ENCODE measurements around the gene CDCA8. TPM values are rescaled to one million over a fixed set of nuclear protein-coding genes. Genes with fewer than 3 reads are reported as not detected.

The CDCA8 gene
- total RNA-seq, 1 donor: 14.2 TPM

- TF ChIP-seq CTCF (IDR thresholded peaks at IDR 0.05; ENCODE audit: insufficient read depth, low read depth, low read length): no peak
- no peak for DNase-seq (ENCODE audit: low read depth)
- H3K4me3 ChIP-seq (ENCODE audit: low read depth, low read length): no peak overlapping the region
Observed at GRCh38 chr1:37662031-37662755, 30.1 kb upstream of the CDCA8 start.

GRCh38 chr1:37663426-37664000 lies 28.8 kb upstream of the CDCA8 start:
- no peak for TF ChIP-seq CTCF (IDR thresholded peaks at IDR 0.05; ENCODE audit: insufficient read depth, low read depth, low read length)
- no peak overlapping the region for H3K4me3 ChIP-seq (ENCODE audit: low read depth, low read length)
- DNase-seq (ENCODE audit: low read depth): no peak

- no peak for DNase-seq (ENCODE audit: low read depth)
- no peak overlapping the region for H3K4me3 ChIP-seq (ENCODE audit: low read depth, low read length)
- TF ChIP-seq CTCF (IDR thresholded peaks at IDR 0.05; ENCODE audit: insufficient read depth, low read depth, low read length): no peak
Observed at GRCh38 chr1:37666241-37666867, 26.0 kb upstream of the CDCA8 start.

- no peak for TF ChIP-seq CTCF (IDR thresholded peaks at IDR 0.05; ENCODE audit: insufficient read depth, low read depth, low read length)
- no peak overlapping the region for H3K4me3 ChIP-seq (ENCODE audit: low read depth, low read length)
- no peak for DNase-seq (ENCODE audit: low read depth)
Observed at GRCh38 chr1:37667023-37667671, 25.2 kb upstream of the CDCA8 start.

- TF ChIP-seq CTCF (IDR thresholded peaks at IDR 0.05; ENCODE audit: insufficient read depth, low read depth, low read length): no peak
- DNase-seq (ENCODE audit: low read depth): no peak
- no peak overlapping the region for H3K4me3 ChIP-seq (ENCODE audit: low read depth, low read length)
Observed at GRCh38 chr1:37670133-37670532, 22.2 kb upstream of the CDCA8 start.

- DNase-seq (ENCODE audit: low read depth): no peak
- no peak for TF ChIP-seq CTCF (IDR thresholded peaks at IDR 0.05; ENCODE audit: insufficient read depth, low read depth, low read length)
- no peak overlapping the region for H3K4me3 ChIP-seq (ENCODE audit: low read depth, low read length)
Observed at GRCh38 chr1:37671261-37671660, 21.1 kb upstream of the CDCA8 start.
